Loucy (cell line): ENCODE results near the gene NLGN2.

Experiments used
- H2AFZ ChIP-seq: fragments of 200-600 bp; sonication (generic); 2 replicates; pipeline ENCODE4 v1.6.0; 2016; ENCODE audit warnings: antibody characterized with exemption, mild to moderate bottlenecking, low read length, moderate library complexity
- H3F3A ChIP-seq: fragments of 200-600 bp; 2 replicates; pipeline ENCODE4 v1.6.0; 2016; ENCODE audit warnings: antibody characterized with exemption, low read depth, mild to moderate bottlenecking
- H3K27me3 ChIP-seq: fragments of 200-600 bp; sonication (generic); 2 replicates; pipeline ENCODE4 v1.6.1; 2014; ENCODE audit warnings: low read length, mild to moderate bottlenecking; ENCODE audit not compliant: insufficient read depth, poor library complexity, severe bottlenecking
- H3K36me3 ChIP-seq: fragments of 200-600 bp; sonication (generic); 2 replicates; pipeline ENCODE4 v1.6.1; 2016; ENCODE audit warnings: low read length; ENCODE audit not compliant: insufficient read depth
- H3K4me1 ChIP-seq: fragments of 200-600 bp; sonication (generic); 2 replicates; pipeline ENCODE4 v1.5.1; 2014; ENCODE audit warnings: low read length, mild to moderate bottlenecking; ENCODE audit not compliant: insufficient read depth, poor library complexity, severe bottlenecking
- H3K4me2 ChIP-seq: fragments of 200-600 bp; sonication (generic); 2 replicates; pipeline ENCODE4 v1.6.0; 2014; ENCODE audit warnings: antibody characterized with exemption, low read length, low read depth, mild to moderate bottlenecking; ENCODE audit not compliant: poor library complexity, severe bottlenecking
- H3K4me3 ChIP-seq: fragments of 200-600 bp; sonication (generic); 2 replicates; pipeline ENCODE4 v1.5.1; 2014; ENCODE audit warnings: low read length, mild to moderate bottlenecking, mixed read lengths; ENCODE audit not compliant: poor library complexity, severe bottlenecking
- H3K79me2 ChIP-seq: fragments of 200-600 bp; sonication (generic); 2 replicates; pipeline ENCODE4 v1.6.1; 2014; ENCODE audit warnings: low read length; ENCODE audit not compliant: insufficient read depth
- H3K9ac ChIP-seq: fragments of 200-600 bp; sonication (generic); 2 replicates; pipeline ENCODE4 v1.6.0; 2014; ENCODE audit warnings: mild to moderate bottlenecking, low read depth, low read length, moderate library complexity; ENCODE audit not compliant: poor library complexity, severe bottlenecking
- H3K9me2 ChIP-seq: fragments of 200-600 bp; sonication (generic); replicated peaks from 2 replicates; pipeline ENCODE4 v1.6.1; 2016; ENCODE audit warnings: low read depth, low read length, mixed read lengths
- H3K9me3 ChIP-seq: fragments of 200-600 bp; sonication (generic); 2 replicates; pipeline ENCODE4 v1.6.1; 2014; ENCODE audit warnings: mild to moderate bottlenecking, antibody characterized with exemption, low read length, low read depth; ENCODE audit not compliant: insufficient read depth
- H4K20me1 ChIP-seq: fragments of 200-600 bp; sonication (generic); 2 replicates; pipeline ENCODE4 v1.6.0; 2014; ENCODE audit warnings: antibody characterized with exemption, low read length, mild to moderate bottlenecking; ENCODE audit not compliant: insufficient read depth, poor library complexity, severe bottlenecking
- EZH2phosphoT487 ChIP-seq: fragments of 200-600 bp; IDR thresholded peaks from 2 replicates; pipeline ENCODE4 v1.6.1; 2018; ENCODE audit warnings: antibody characterized with exemption, mild to moderate bottlenecking, moderate library complexity, borderline replicate concordance
- TF ChIP-seq, protein P1 (sequence below): fragments of 200-600 bp; sonication (generic); conservative IDR thresholded peaks from 2 replicates; pipeline ENCODE4 v1.5.1; 2014; ENCODE audit warnings: mild to moderate bottlenecking, antibody characterized with exemption, low read length

NLGN2 gene

DNA sequence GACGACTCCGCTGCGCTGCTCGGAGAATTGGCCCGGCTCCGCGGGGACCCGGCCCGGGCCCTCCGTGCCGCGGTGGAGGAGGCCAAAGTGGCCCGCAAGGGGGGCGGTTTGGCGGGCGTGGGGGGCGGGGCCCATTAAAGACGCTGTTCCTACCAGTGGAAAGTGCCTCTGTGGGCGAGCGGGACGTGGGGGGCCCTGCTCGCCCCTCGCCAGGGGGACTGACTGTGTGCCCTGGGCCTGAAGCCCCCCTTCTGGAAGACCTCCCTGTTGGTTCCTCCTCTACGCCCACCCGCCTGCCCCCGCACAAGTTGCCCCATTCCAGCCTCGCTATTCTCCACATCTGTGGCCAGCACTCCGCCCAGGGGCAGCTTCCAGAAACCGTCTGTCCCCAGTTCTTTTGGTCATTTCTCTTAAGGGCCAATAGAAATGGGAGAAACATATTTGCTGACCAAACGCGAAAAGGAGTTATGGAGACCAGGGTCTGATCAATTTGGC is 29.8 kb downstream of the NLGN2 start:
- H2AFZ ChIP-seq = no peak overlapping the region
- H3K36me3 ChIP-seq = no peaks in the 10 kb centered on the region
- no peaks in the 10 kb centered on the region for H3K9me3 ChIP-seq
- peaks cover 13% of the 10 kb centered on the region for H4K20me1 ChIP-seq
- H3K9me2 ChIP-seq = no peaks in the 10 kb centered on the region
- H3K4me2 ChIP-seq = peak overlapping the region; percentile 85
- no peaks in the 10 kb centered on the region for H3K27me3 ChIP-seq
- peaks cover 27% of the 10 kb centered on the region for H3K4me1 ChIP-seq
- no peak overlapping the region for H3K9ac ChIP-seq
- TF ChIP-seq, protein P1, sequence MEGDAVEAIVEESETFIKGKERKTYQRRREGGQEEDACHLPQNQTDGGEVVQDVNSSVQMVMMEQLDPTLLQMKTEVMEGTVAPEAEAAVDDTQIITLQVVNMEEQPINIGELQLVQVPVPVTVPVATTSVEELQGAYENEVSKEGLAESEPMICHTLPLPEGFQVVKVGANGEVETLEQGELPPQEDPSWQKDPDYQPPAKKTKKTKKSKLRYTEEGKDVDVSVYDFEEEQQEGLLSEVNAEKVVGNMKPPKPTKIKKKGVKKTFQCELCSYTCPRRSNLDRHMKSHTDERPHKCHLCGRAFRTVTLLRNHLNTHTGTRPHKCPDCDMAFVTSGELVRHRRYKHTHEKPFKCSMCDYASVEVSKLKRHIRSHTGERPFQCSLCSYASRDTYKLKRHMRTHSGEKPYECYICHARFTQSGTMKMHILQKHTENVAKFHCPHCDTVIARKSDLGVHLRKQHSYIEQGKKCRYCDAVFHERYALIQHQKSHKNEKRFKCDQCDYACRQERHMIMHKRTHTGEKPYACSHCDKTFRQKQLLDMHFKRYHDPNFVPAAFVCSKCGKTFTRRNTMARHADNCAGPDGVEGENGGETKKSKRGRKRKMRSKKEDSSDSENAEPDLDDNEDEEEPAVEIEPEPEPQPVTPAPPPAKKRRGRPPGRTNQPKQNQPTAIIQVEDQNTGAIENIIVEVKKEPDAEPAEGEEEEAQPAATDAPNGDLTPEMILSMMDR = no peak
- no peak for TF ChIP-seq EZH2phosphoT487
- H3F3A ChIP-seq = no peaks in the 10 kb centered on the region; the same call in 1 of the 2 replicates
- peak overlapping the region; percentile 94 for H3K4me3 ChIP-seq
- peaks cover 43% of the 10 kb centered on the region; the same call in 1 of the 2 replicates for H3K79me2 ChIP-seq

DNA sequence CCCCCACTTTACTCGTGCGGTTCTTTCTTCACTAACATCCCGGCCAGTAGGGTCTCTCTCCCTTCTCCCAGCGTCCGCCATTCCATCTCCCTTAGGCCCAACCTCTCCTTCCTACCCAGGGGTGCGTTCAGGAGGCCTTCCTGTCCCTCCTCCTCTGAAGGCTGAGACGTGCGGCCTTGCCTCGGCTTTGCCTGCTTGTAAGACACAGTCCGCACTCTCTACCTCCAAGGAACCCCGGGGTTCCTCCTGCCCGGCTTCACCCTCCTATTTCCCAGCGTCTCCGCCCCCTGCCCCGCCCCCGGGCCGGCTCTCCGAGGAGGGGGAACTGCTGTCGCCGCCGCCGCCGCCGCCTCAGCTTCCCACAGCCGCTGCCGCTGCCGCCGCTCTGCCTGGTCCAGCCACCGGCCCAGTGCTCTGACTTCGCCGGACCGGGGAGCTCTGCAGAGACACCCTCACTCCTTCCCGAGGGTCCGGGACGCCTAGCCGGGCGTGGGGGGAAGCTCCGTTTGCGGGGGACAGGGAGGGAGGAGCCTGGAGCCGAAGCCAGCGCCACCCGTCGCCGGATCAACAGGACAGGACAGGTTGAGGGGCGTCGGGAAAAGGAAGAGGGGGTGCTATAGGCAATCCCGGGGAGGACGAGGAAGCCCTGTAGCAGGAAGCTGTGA is 30.4 kb downstream of the NLGN2 start:
- Histone ChIP-seq H3K4me1 (peaks cover 27% of the 10 kb centered on the region), H3K4me3 (peak overlapping the region; percentile 94), H3K27me3 (no peaks in the 10 kb centered on the region), H3K9me3 (no peaks in the 10 kb centered on the region), H3K79me2 (peaks cover 43% of the 10 kb centered on the region; the same call in 1 of the 2 replicates), H4K20me1 (peaks cover 13% of the 10 kb centered on the region), H3K9ac (peak overlapping the region; percentile 45), H2AFZ (no peak overlapping the region), H3K4me2 (peak overlapping the region; percentile 85), H3K36me3 (no peaks in the 10 kb centered on the region), H3K9me2 (no peaks in the 10 kb centered on the region), H3F3A (no peaks in the 10 kb centered on the region; the same call in 1 of the 2 replicates)
- TF ChIP-seq EZH2phosphoT487 = no peak
- TF ChIP-seq, protein P1 = no peak

DNA sequence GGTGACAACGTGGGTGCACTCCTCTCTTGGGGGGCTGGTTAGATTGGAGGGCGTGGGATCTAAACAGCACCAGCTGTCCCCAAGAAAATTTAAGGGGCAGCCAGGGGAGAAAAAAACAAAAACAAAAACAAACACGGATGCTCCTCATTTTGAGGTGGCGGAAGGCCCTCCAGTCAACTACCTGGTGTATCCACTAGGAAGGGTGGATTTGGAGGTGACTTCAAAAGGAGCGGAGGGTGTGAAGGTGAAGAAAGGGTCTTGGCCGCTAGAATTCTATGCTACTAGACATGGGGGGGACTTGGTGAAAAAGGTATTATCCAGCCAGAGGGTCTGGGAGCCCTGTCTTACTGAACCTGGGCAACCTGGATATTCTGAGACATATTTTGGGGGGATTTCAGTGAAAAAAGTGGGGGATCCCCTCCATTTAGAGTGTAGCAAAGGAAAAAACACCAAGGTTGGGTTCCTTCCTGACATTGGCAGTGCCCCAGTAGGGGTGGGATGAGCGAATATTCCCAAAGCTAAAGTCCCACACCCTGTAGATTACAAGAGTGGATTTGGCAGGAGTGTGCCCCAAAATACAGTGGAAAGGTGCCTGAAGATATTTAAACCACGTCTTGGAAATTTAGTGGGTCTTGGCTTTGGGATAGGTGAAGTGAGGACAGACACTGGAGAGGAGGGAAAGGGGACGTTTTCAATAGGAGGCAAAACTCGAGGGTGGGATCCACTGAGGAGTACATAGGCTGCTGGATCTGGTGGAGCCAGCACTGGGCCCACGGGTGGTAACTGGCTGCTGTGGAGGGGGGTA is 31.2 kb downstream of the NLGN2 start:
- Histone ChIP-seq H3K4me2 (peak overlapping the region; percentile 85), H3F3A (no peaks in the 10 kb centered on the region; the same call in 1 of the 2 replicates), H3K4me3 (peak overlapping the region; percentile 94), H2AFZ (no peak overlapping the region), H3K4me1 (peaks cover 27% of the 10 kb centered on the region), H4K20me1 (peaks cover 13% of the 10 kb centered on the region), H3K36me3 (no peaks in the 10 kb centered on the region), H3K27me3 (no peaks in the 10 kb centered on the region), H3K9me3 (no peaks in the 10 kb centered on the region), H3K9me2 (no peaks in the 10 kb centered on the region), H3K79me2 (peaks cover 43% of the 10 kb centered on the region; the same call in 1 of the 2 replicates), H3K9ac (peak overlapping the region; percentile 45)
- TF ChIP-seq EZH2phosphoT487 = no peak
- TF ChIP-seq, protein P1 = no peak
